PC-9 (cell line): ENCODE results near the gene KRT16. TPM values are rescaled to one million over a fixed set of nuclear protein-coding genes. Genes with fewer than 3 reads are reported as not detected.
"Not testable (repeated sequence)": the region's sequence is repeated elsewhere in the genome, so short reads cannot be mapped to it uniquely, and the experiment has no call there.

Experiments
- BruUV-seq: library from RNA; stranded (reverse); fragments of 400-500 nt; replicated peaks from 2 replicates; lab custom pipeline; 2021; lab: Mats Ljungman, UMichigan
- CTCF ChIA-PET: fragments of 300-600 bp; sonication (Branson Sonifier 250); formaldehyde crosslinking; loops from one replicate; lab custom pipeline; 2022; ENCODE audit warnings: antibody characterized with exemption; lab: Charles Lee
- POLR2A ChIA-PET: fragments of 300-600 bp; sonication (Branson Sonifier 250); formaldehyde crosslinking; loops from one replicate; lab custom pipeline; 2022; ENCODE audit warnings: antibody characterized with exemption; ENCODE audit not compliant: unreplicated experiment; lab: Charles Lee
- DNase-seq, 2 experiments: peaks; one replicate each; pipeline versions ENCODE4 v3.0.0 to v3.0.0-alpha.2; 2015 to 2022; ENCODE audit warnings: mixed read lengths in 1 of 2
- H2AFZ ChIP-seq: fragments of 200-600 bp; sonication (generic); 2 replicates; pipeline ENCODE4 v1.8.1; 2017; ENCODE audit warnings: antibody characterized with exemption
- H3F3A ChIP-seq: fragments of 200-600 bp; sonication (generic); 2 replicates; pipeline ENCODE4 v1.8.1; 2017; ENCODE audit warnings: antibody characterized with exemption, mild to moderate bottlenecking, low read depth; ENCODE audit not compliant: insufficient read depth
- H3K27ac ChIP-seq: fragments of 200-600 bp; sonication (generic); 2 replicates; pipeline ENCODE4 v1.6.1; 2016; ENCODE audit warnings: mixed run types
- H3K27me3 ChIP-seq: fragments of 200-600 bp; sonication (generic); 2 replicates; pipeline ENCODE4 v1.6.1; 2016; ENCODE audit warnings: low read depth, mixed run types; ENCODE audit not compliant: insufficient read depth
- H3K36me3 ChIP-seq: fragments of 200-600 bp; sonication (generic); 2 replicates; pipeline ENCODE4 v1.6.1; 2016; ENCODE audit warnings: low read depth, mixed run types
- H3K4me1 ChIP-seq: fragments of 200-600 bp; sonication (generic); replicated peaks from 2 replicates; pipeline ENCODE4 v1.6.1; 2016; ENCODE audit warnings: mixed run types; ENCODE audit not compliant: insufficient read depth
- H3K4me2 ChIP-seq: fragments of 200-600 bp; sonication (generic); 2 replicates; pipeline ENCODE4 v1.6.1; 2017; ENCODE audit warnings: mixed run types
- H3K4me3 ChIP-seq: fragments of 200-600 bp; sonication (generic); 2 replicates; pipeline ENCODE4 v1.6.1; 2016; ENCODE audit warnings: mixed run types
- H3K79me2 ChIP-seq: fragments of 200-600 bp; sonication (generic); 2 replicates; pipeline ENCODE4 v1.6.1; 2017; ENCODE audit warnings: low read depth, mixed run types
- H3K9me2 ChIP-seq: fragments of 200-600 bp; sonication (generic); 2 replicates; pipeline ENCODE4 v1.8.1; 2017; ENCODE audit warnings: mild to moderate bottlenecking; ENCODE audit not compliant: insufficient read depth
- H3K9me3 ChIP-seq: fragments of 200-600 bp; sonication (generic); 2 replicates; pipeline ENCODE4 v1.8.1; 2016; ENCODE audit warnings: low read depth; ENCODE audit not compliant: insufficient read depth
- H4K20me1 ChIP-seq: fragments of 200-600 bp; sonication (generic); 2 replicates; pipeline ENCODE4 v1.8.1; 2017; ENCODE audit not compliant: insufficient read depth
- CTCF ChIP-seq: fragments of 200-600 bp; sonication (generic); conservative IDR thresholded peaks from 2 replicates; pipeline ENCODE4 v1.6.1; 2017; ENCODE audit warnings: mixed run types, antibody characterized with exemption, mild to moderate bottlenecking, moderate library complexity
- EZH2 ChIP-seq: fragments of 200-600 bp; sonication (generic); IDR thresholded peaks from 2 replicates; pipeline ENCODE4 v1.8.0; 2017; ENCODE audit warnings: antibody characterized with exemption, low read depth
- intact Hi-C: fragments of 100-400 bp; cut with micrococcal nuclease; formaldehyde crosslinking; loops from one replicate; pipeline ENCODE4 v1.10.0; 2022; ENCODE audit not compliant: unreplicated experiment
- total RNA-seq: library from RNA; stranded (reverse); gene quantifications from 2 replicates; pipeline ENCODE4 v1.2.3, GENCODE V29; 2021

Gene KRT16
- total RNA-seq, 1 experiment from 2014 or later = 41.7 TPM

DNA sequence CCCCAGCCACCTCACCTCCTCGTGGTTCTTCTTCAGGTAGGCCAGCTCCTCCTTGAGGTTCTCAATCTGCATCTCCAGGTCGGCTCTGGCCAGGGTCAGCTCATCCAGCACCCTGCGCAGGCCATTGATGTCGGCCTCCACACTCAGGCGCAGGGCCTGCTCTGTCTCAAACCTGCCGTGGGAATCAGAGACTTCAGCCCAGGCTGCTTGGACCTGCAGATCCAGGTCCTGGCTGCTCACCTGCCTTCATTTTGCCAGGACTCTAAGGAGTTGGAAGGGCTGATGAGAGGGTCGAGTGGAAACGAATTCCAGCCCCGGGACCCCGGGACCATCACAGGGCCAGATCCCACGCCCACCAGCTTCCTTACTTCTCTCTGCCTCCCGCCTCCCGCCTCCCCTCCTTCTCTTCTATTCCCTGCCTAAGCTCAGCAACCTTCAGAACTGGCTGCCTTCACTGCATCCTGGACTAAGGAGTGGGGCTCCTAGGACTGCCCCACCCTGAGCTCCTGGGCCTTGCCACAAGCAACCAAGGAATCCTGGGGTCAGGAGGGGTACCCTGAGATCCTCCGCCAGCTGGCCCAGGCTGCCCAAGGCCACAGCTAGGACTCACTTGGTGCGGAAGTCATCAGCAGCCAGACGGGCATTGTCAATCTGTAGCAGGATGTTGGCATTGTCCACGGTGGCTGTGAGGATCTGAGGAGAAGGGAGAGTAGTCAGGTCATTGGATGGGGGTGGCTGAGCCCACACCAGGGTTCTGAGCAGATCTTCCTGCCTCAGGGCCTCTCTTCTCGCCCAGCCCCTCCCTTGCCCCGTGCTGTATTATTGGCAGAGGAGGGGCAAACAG is 10.0 kb upstream of the KRT16 start:
- H3F3A ChIP-seq = not testable (repeated sequence)

DNA sequence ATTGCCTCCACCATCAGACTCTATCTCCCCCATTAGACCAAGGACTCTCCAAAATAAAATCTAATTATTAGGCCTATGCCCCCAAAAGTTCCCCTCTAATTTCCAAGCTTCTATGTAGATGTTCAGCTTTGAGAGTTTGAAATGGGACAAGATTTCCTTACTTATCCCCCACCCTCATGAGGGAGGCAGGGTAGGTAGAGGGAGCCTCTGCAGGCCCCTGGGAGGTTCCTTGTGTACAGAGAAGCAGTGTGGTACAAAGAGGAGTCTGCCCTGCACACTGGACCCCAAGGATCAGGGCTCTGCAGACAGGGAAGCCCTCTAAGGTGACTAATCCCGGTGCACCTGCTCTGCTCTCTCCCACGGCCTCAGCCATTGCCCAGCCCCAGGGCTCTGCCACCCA is 9.3 kb upstream of the KRT16 start:
- Histone ChIP-seq H3K27ac (no peak overlapping the region), H3K4me1 (peaks cover 27% of the 10 kb centered on the region), H2AFZ (no peak overlapping the region), H3K27me3 (no peaks in the 10 kb centered on the region), H3K9me2 (no peaks in the 10 kb centered on the region), H3F3A (no peaks in the 10 kb centered on the region), H3K4me3 (no peak overlapping the region), H3K4me2 (no peak overlapping the region), H3K79me2 (no peaks in the 10 kb centered on the region), H4K20me1 (no peaks in the 10 kb centered on the region), H3K9me3 (no peaks in the 10 kb centered on the region), H3K36me3 (no peaks in the 10 kb centered on the region)
- no peak for TF ChIP-seq EZH2
- TF ChIP-seq CTCF = no peak
- no peak for DNase-seq
- ChIA-PET CTCF (no interaction called here), POLR2A (interaction anchor here (0.6 kb wide), 1 partner anchor 100 kb away, joined by 20 read pairs; no protein-coding TSS in a partner anchor)
- BruUV-seq = no TSS peak
- intact Hi-C loops = loop anchor here (5.0 kb wide), 1 partner anchor 45 kb away; no protein-coding TSS in a partner anchor

More for the DNA sequence above, 10.0 kb upstream of the KRT16 start:
- not testable (repeated sequence) for H2AFZ ChIP-seq, H3K27ac ChIP-seq, H3K9me2 ChIP-seq, H3K9me3 ChIP-seq, H3K4me3 ChIP-seq, H3K79me2 ChIP-seq, H3K27me3 ChIP-seq, H3K36me3 ChIP-seq, H4K20me1 ChIP-seq, DNase-seq, BruUV-seq
- ChIA-PET CTCF (interaction anchor here (0.7 kb wide), 1 partner anchor 30 kb away, joined by 3 read pairs; no protein-coding TSS in a partner anchor), POLR2A (interaction anchor here (0.6 kb wide), 2 partner anchors 92 to 101 kb away, joined by 3 to 20 read pairs; no protein-coding TSS in a partner anchor)
- intact Hi-C loops = loop anchor here (5.0 kb wide), 1 partner anchor 45 kb away; no protein-coding TSS in a partner anchor
- peak overlapping the region; percentile 14; the same call in 1 of the 2 replicates for H3K4me2 ChIP-seq
- peaks cover 25% of the 10 kb centered on the region for H3K4me1 ChIP-seq

GRCh38 chr17:41621435-41621817 is 8.9 kb upstream of the KRT16 start:
- not testable (repeated sequence) for H3K4me2 ChIP-seq

More at GRCh38 chr17:41621435-41621817, 8.9 kb upstream of the KRT16 start:
- H4K20me1 ChIP-seq, H3K79me2 ChIP-seq, H2AFZ ChIP-seq, H3K27me3 ChIP-seq, H3K9me3 ChIP-seq, DNase-seq, H3K4me3 ChIP-seq, POLR2A ChIA-PET, CTCF ChIA-PET, H3K36me3 ChIP-seq, H3K27ac ChIP-seq, H3F3A ChIP-seq, H3K9me2 ChIP-seq, BruUV-seq: not testable (repeated sequence)
- H3K4me1 ChIP-seq = peaks cover 27% of the 10 kb centered on the region
- intact Hi-C loops = loop anchor here (5.0 kb wide), 1 partner anchor 44 kb away; no protein-coding TSS in a partner anchor
